Omental fat pad (tissue), 4 donors: ENCODE results near the gene FPR2. TPM values are rescaled to one million over a fixed set of nuclear protein-coding genes. Genes with fewer than 3 reads are reported as not detected.
"Not testable (repeated sequence)": the region's sequence is repeated elsewhere in the genome, so short reads cannot be mapped to it uniquely, and the experiment has no call there.

Experiments
- ATAC-seq: fragments of 150-250 bp; one replicate; pipeline ENCODE4 v1.9.1; 2016; ENCODE audit warnings: mild to moderate bottlenecking, moderate library complexity; ENCODE audit not compliant: low FRiP score
- DNase-seq: peaks from one replicate; pipeline ENCODE4 v3.0.0-alpha.2; 2019; ENCODE audit warnings: low spot score
- CTCF ChIP-seq, 3 donors: fragments of 450-650 bp; IDR thresholded peaks; one replicate each; pipeline ENCODE4 v1.5.1; 2016 to 2017; ENCODE audit warnings: antibody characterized with exemption in 3 of 3, mild to moderate bottlenecking in 3 of 3, moderate library complexity in 2 of 3
- total RNA-seq, 4 donors: library from RNA; depleted of rRNA; stranded (reverse); fragments of >200 nt; gene quantifications; one replicate each; pipeline ENCODE4 v1.1.0, GENCODE V29; 2016

FPR2 gene
- total RNA-seq, 4 donors from 2014 or later = 3.1 to 16.2 (median 7.5) TPM

- TF ChIP-seq CTCF (IDR thresholded peaks at IDR 0.05) = no peak
- ATAC-seq = no peak
- no peak for DNase-seq
Measured at GRCh38 chr19:51803967-51804366, 43.0 kb downstream of the FPR2 start.

- not testable (repeated sequence) for DNase-seq, ATAC-seq
Measured at GRCh38 chr19:51804789-51805188, 43.8 kb downstream of the FPR2 start.

- ATAC-seq, DNase-seq: not testable (repeated sequence)
Measured at GRCh38 chr19:51805396-51805795, 44.4 kb downstream of the FPR2 start.

- not testable (repeated sequence) for ATAC-seq, DNase-seq
Measured at GRCh38 chr19:51806571-51806970, 45.6 kb downstream of the FPR2 start.

GRCh38 chr19:51807111-51807701 is 46.2 kb downstream of the FPR2 start:
- no peak for ATAC-seq
- DNase-seq = no peak
- no peak for TF ChIP-seq CTCF (IDR thresholded peaks at IDR 0.05)

- no peak for TF ChIP-seq CTCF (IDR thresholded peaks at IDR 0.05)
- ATAC-seq = no peak
- DNase-seq = no peak
Measured at GRCh38 chr19:51807925-51808324, 46.9 kb downstream of the FPR2 start.

GRCh38 chr19:51808333-51808986 is 47.5 kb downstream of the FPR2 start:
- ATAC-seq (no peak), DNase-seq (no peak)
- no peak for TF ChIP-seq CTCF (IDR thresholded peaks at IDR 0.05)

- no peak for DNase-seq
- TF ChIP-seq CTCF (IDR thresholded peaks at IDR 0.05) = no peak
- ATAC-seq = peak; percentile 44
Measured at GRCh38 chr19:51809787-51810186, 48.8 kb downstream of the FPR2 start.
